GM12872 (cell line): ENCODE measurements around the gene IFT81.

Experiments used
- TF ChIP-seq, protein P1 (sequence below): IDR thresholded peaks from 3 replicates; pipeline ENCODE4 v1.5.1; 2011; ENCODE audit warnings: low read depth, mild to moderate bottlenecking, low read length, moderate library complexity; ENCODE audit not compliant: insufficient read depth

The IFT81 gene

DNA sequence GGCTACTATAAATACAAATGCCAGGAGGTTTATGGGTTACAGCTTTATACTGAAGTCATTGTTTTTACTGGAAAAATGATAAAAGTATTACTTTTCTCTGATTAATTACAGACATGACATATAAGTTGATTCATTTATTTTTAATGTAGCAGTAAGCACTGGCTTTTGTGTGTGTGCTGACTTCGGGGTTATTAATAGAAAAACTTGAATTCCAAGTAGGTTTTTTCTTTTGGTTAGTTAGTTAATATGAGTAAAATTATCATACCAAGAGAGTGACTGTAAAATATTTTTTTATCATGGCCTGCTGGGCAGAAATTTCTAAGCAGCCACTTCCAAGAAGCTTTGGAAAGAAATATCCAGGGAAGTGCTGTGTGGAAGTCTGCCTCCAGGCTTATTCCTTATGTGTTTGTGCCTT lies 56.4 kb downstream of the IFT81 start:
- TF ChIP-seq, protein P1, sequence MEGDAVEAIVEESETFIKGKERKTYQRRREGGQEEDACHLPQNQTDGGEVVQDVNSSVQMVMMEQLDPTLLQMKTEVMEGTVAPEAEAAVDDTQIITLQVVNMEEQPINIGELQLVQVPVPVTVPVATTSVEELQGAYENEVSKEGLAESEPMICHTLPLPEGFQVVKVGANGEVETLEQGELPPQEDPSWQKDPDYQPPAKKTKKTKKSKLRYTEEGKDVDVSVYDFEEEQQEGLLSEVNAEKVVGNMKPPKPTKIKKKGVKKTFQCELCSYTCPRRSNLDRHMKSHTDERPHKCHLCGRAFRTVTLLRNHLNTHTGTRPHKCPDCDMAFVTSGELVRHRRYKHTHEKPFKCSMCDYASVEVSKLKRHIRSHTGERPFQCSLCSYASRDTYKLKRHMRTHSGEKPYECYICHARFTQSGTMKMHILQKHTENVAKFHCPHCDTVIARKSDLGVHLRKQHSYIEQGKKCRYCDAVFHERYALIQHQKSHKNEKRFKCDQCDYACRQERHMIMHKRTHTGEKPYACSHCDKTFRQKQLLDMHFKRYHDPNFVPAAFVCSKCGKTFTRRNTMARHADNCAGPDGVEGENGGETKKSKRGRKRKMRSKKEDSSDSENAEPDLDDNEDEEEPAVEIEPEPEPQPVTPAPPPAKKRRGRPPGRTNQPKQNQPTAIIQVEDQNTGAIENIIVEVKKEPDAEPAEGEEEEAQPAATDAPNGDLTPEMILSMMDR: no peak

DNA sequence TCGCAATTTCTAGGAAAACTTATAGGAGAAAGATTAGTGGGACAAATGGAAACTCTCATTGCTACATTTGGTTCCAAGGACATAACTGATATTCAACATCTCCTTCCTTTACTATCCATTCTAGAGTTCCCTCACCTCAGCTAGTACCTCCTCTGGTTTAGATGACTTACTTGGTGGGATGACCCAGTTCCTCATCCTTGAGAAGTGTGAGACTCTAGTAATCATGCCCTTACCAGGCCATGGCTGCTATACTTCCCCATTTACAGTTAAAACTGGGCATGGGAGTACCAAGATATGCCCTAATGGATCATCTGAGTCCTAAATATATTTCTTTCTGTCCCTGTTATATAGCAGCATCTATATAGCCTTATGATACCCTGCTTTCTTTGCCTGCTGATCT lies 58.1 kb downstream of the IFT81 start:
- TF ChIP-seq, protein P1: no peak

DNA sequence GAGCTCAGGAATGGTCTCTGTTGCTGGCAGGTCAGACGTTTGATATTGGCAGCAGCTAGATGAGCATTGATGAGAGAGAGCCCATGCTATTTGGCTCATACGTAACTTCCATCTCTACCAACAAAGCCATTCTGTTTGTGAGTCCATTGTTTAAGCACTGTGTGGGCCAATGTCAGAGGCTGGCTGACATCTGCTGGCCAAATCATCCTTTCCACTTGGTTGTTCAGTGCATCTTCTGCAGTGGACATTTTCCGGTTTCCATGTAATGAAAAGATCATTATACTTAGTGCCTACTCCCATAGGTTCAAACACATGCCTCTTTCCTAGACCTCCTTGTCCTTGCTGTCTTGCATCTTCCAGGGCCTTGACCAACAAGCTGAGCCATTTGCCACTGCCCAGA lies 59.2 kb downstream of the IFT81 start:
- TF ChIP-seq, protein P1: no peak

DNA sequence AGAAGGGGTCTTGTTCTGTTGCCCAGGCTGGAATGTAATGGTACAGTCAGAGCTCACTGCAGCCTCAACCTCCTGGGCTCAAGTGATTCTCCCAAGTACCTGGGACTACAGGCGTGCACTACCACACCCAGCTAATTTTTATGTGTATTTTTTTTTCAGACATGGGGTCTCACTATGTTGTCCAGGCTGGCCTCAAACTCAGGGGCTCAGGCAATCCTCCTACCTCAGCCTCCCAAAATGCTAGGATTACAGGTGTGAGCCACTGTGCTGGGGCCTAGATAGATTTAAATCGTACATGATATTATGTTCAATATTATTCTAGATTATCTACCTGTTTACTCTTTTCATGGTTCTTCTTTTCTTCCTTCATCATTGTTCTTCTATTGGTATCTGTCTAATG lies 61.5 kb downstream of the IFT81 start:
- TF ChIP-seq, protein P1: no peak

DNA sequence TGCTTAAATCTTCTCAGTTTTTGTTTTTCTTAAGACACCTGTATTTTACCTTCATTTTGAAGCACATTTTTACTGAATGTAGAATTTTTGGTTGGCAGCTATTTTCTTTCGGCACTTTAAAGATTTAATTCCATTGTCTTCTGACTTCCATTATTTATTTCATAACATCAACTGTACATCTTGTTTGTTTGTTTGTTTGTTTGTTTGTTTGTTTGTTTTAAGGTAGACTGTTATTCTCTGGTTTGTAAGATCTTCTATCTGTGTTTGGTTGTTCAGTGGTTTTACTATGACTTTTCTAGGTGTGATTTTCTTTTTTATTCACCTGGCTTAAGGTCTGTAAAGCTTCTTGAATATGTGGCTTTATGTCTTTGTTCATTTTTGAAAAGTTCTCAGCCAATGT lies 61.9 kb downstream of the IFT81 start:
- TF ChIP-seq, protein P1: no peak

DNA sequence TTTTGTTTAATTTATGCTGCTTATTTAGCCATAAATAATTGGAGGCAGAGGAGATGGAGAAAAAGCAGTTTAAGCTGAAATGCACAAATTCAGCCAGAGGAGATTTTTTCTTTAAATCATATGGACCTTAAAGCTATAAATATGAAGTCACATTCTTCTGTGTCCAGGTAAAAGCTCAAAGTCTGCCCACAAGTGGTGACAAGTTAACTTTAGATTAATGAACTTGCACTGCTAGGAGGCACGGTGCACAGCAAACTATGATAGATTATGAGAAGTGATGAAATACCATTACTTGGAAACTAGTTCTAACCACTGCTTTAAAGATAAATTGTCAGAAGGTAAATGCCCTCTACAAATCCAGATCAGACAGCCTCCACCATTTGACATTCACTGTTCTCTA lies 69.0 kb downstream of the IFT81 start:
- TF ChIP-seq, protein P1: no peak

DNA sequence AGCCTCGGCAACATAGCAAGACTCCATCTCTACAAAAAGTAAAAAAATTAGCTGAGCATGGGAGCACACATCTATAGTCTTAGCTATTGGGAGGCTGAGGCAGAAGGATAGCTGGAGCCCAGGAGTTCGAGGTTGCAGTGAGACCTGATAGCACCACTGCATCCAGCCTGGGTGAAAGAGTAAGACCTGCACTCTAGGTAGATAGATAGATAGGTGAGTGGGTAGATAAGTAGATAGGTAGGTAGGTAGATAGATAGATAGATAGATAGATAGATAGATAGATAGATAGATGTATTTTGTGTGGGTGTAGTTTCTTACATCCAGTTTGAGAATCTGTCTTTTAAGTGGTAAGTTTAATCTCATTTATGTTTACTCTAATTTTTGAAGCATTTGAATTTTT lies 72.8 kb downstream of the IFT81 start:
- TF ChIP-seq, protein P1: no peak

DNA sequence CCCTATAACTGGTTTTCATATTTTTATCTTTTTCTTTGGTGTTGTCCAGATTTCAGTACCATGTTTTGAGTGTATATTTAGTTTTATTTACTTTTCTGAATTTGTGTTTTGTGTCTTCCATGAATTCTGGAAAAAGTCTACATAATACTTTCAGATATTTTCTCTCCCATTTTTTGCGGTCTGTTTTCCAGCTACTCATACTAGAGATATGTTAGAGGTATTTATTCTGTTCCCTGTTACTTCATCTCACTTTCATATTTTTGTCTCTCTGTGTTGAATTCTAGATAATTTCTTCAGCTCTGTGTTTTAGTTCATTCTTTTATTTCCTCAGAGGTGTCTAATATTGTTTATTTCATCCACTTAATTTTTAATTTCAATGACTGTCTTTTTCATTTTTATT lies 74.2 kb downstream of the IFT81 start:
- TF ChIP-seq, protein P1: no peak
